ENCODE data around the gene HSPB9.

DNA sequence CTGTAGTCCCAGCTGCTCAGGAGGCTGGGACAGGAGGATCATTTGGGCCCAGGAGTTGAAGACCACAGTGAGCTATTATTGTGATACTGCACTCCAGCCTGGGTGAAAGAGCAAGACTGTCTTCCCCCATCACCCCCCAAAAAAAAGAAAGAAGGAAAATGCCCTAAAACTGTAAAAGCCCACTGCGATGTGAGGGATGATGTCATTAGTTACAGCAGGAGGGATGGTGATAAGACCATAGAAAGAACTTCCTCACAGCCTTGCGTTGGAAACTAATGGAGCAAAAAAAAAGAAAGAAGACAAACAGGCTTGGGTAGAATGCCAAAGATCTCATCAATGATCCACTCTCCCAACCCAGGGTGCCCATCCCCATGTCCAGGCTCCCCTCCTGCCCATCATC, 43.1 kb upstream of the HSPB9 start:
- TF ChIP-seq, protein P1, sequence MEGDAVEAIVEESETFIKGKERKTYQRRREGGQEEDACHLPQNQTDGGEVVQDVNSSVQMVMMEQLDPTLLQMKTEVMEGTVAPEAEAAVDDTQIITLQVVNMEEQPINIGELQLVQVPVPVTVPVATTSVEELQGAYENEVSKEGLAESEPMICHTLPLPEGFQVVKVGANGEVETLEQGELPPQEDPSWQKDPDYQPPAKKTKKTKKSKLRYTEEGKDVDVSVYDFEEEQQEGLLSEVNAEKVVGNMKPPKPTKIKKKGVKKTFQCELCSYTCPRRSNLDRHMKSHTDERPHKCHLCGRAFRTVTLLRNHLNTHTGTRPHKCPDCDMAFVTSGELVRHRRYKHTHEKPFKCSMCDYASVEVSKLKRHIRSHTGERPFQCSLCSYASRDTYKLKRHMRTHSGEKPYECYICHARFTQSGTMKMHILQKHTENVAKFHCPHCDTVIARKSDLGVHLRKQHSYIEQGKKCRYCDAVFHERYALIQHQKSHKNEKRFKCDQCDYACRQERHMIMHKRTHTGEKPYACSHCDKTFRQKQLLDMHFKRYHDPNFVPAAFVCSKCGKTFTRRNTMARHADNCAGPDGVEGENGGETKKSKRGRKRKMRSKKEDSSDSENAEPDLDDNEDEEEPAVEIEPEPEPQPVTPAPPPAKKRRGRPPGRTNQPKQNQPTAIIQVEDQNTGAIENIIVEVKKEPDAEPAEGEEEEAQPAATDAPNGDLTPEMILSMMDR (IDR thresholded peaks at IDR 0.05), result no peak
- TF ChIP-seq POLR2A (IDR thresholded peaks at IDR 0.05), result no peak
- TF ChIP-seq POLR2AphosphoS5 (IDR thresholded peaks at IDR 0.05; ENCODE audit: insufficient read depth in 1 of 2, low read depth in 1 of 2), result no peak

All from vagina (tissue), 2 donors.